Heart left ventricle (tissue), 16 donors: ENCODE measurements around the gene ORMDL3. TPM values are rescaled to one million over a fixed set of nuclear protein-coding genes. Genes with fewer than 3 reads are reported as not detected.

ENCODE experiments used
- ATAC-seq, 4 donors: fragments of 200-7000 bp; cut with Tn5 transposase; one replicate each; pipeline ENCODE4 v1.9.1; 2020 to 2022; ENCODE audit warnings: moderate library complexity in 4 of 4, mild to moderate bottlenecking in 3 of 4, moderate number of reproducible peaks in 1 of 4
- DNase-seq, 5 donors: peaks; one replicate each; pipeline ENCODE4 v3.0.0-alpha.2; 2020
- H3K27ac ChIP-seq, 12 donors: fragments of 200-600 bp; sonication (generic) in 4 of 12; one replicate each; pipeline versions ENCODE4 v1.5.0 to v1.8.0; 2016 to 2022; ENCODE audit warnings: mild to moderate bottlenecking in 2 of 12
- H3K27me3 ChIP-seq, 9 donors: fragments of 200-600 bp; sonication (generic) in 2 of 9; one replicate each; pipeline versions ENCODE4 v1.5.1 to v1.8.0; 2016 to 2022; ENCODE audit warnings: mild to moderate bottlenecking in 3 of 9
- H3K36me3 ChIP-seq, 9 donors: fragments of 200-600 bp; sonication (generic) in 2 of 9; one replicate each; pipeline versions ENCODE4 v1.5.0 to v1.8.0; 2018 to 2022; ENCODE audit warnings: mild to moderate bottlenecking in 2 of 9
- H3K4me1 ChIP-seq, 12 donors: fragments of 200-600 bp; sonication (generic) in 4 of 12; one replicate each; pipeline versions ENCODE4 v1.5.0 to v1.8.0; 2016 to 2022; ENCODE audit warnings: mild to moderate bottlenecking in 3 of 12
- H3K4me3 ChIP-seq, 12 donors: fragments of 200-600 bp; sonication (generic) in 4 of 12; one replicate each; pipeline versions ENCODE4 v1.5.0 to v1.8.0; 2017 to 2022; ENCODE audit warnings: mild to moderate bottlenecking in 9 of 12, moderate library complexity in 4 of 12
- H3K9me3 ChIP-seq, 12 donors: fragments of 200-600 bp; sonication (generic) in 4 of 12; one replicate each; pipeline versions ENCODE4 v1.5.0 to v1.8.0; 2016 to 2022; ENCODE audit warnings: mild to moderate bottlenecking in 1 of 12
- POLR2A ChIP-seq, 2 donors: fragments of 450-650 bp; IDR thresholded peaks; one replicate each; pipeline ENCODE4 v1.6.1; 2017; ENCODE audit warnings: antibody characterized with exemption in 2 of 2, mild to moderate bottlenecking in 2 of 2, moderate library complexity in 2 of 2
- WGBS, 4 donors: extraction: QIAGEN DNeasy Blood & Tissue Kit in 2 of 4; methylation state at CpG; one replicate each; pipeline versions ENCODE4 v1.1.5 to v1.1.7; 2013 to 2018; 5-methylcytosine and 5-hydroxymethylcytosine counted together
- intact Hi-C, 10 donors: fragments of 100-400 bp; cut with DNase I; formaldehyde crosslinking; loops; one replicate each; pipeline versions ENCODE4 v1.11.1 to v1.14.2; 2022
- polyA plus RNA-seq, 2 donors: library from polyadenylated mRNA; stranded (reverse); fragments of 200-250 nt; gene quantifications; one replicate each; pipeline ENCODE4 v1.2.3, GENCODE V29; 2013
- total RNA-seq, 9 donors: library from RNA; depleted of rRNA in 2 of 9; stranded (reverse); fragments of >200 nt in 2 of 9; fragmentation: NEBNext Ultra II Directional in 3 of 9; extraction: Animal tissue kit (Norgen Biotek cat#: 25700) in 3 of 9; gene quantifications; one replicate each; pipeline versions ENCODE4 v1.1.0 to v1.2.4, GENCODE V29; 2016 to 2023
- TF ChIP-seq, protein P1 (sequence below), 12 donors: fragments of 200-600 bp; sonication (generic) in 4 of 12; IDR thresholded peaks; one replicate each; pipeline versions ENCODE4 v1.5.0 to v1.8.0; 2018 to 2022; ENCODE audit warnings: antibody characterized with exemption in 12 of 12, mild to moderate bottlenecking in 5 of 12
- donor health status: ischemic (EF 13 %, LVEDD 7.1; RV severe dilation, severe dysfunction).
- donor health status: healthy with polysubstance abuse.
- donor health status: DM: no; HTN: yes; CAD: no.
- donor health status: DM: no; HTN: no; CAD: no.
- donor health status: ischemic (EF 25% LVEDD 6.9; RV normal size, moderate dysfunction).
- donor health status: ischemic (EF 25% LVEDD 5.7; RV mildly dilated, moderate dysfunction).
- donor health status: healthy.
- donor health status: DM: yes; HTN: yes; CAD: no.
- donor health status: ischemic (EF 35%, LVEDD 5.7; RV mildly dilated, moderate dysfunction).
- donor health status: nonischemic (EF 11% LVEDD 7.7; RV severe dilation, severe dysfunction).
- donor health status: DM: yes; HTN: yes; CAD: no.
- donor health status: PGD.
- donor health status: ischemic (EF 29% LVEDD 5.4; RV normal size, mild dysfunction).
- donor health status: nonischemic (EF 23%, LVEDD 6.1; RV moderate dilation, normal function).

The ORMDL3 gene
- total and polyA plus RNA-seq, 11 donors, result 40.0 to 111 (median 59.2) TPM

DNA sequence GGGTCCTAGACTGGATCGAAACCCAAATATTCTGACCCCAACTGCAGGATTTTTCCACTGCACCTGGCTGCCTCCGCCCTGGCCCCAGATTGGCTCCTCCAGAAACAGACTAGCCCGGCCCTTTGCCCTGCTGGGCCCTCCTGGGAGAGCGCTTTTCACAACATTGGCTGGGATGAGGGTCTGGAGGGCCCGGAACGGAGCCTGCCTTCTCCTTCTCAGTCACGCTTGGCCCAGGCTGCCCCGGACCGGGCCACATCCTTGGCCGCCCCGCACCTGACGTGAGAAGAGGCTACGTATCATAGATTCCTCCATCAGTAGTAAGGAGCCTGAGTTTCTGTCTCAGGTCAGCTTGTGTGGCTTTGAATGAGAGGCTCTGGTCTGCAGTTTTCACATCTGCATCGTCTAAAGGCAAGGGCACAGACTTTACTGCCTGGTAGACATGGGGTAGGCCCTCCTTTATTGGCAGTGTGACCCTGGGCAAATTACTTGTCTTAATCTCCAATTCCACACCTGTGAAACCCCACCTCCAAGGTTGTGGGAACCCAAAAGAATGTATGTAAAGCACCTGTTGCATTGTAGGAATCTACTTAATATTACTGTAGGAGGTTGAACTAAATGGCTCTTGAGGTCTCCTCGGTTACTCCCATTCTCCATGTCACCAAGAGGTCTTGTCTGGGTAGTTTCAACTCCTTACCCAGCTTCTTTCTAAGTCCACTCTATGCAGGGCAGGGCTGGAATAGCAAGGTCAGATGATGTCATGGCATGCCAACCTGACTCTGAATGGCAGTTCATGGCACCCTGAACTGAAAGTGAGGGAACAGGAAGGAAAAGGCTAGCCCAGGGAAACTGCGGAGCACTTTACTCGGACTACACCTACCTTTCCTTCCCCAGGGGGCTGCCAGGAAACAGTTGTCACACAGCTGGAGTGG, 792 bp upstream of the ORMDL3 start:
- DNase-seq, result peak; percentile 43 to 73 (median 54)
- TF ChIP-seq, protein P1, sequence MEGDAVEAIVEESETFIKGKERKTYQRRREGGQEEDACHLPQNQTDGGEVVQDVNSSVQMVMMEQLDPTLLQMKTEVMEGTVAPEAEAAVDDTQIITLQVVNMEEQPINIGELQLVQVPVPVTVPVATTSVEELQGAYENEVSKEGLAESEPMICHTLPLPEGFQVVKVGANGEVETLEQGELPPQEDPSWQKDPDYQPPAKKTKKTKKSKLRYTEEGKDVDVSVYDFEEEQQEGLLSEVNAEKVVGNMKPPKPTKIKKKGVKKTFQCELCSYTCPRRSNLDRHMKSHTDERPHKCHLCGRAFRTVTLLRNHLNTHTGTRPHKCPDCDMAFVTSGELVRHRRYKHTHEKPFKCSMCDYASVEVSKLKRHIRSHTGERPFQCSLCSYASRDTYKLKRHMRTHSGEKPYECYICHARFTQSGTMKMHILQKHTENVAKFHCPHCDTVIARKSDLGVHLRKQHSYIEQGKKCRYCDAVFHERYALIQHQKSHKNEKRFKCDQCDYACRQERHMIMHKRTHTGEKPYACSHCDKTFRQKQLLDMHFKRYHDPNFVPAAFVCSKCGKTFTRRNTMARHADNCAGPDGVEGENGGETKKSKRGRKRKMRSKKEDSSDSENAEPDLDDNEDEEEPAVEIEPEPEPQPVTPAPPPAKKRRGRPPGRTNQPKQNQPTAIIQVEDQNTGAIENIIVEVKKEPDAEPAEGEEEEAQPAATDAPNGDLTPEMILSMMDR (IDR thresholded peaks at IDR 0.05), result no peak
- ATAC-seq, result peak; percentile 35 to 70 (median 50)
- H3K27me3 ChIP-seq, result no peaks in the 10 kb centered on the region
- H3K4me3 ChIP-seq, result peak overlapping the region; percentile 59 to 96 (median 78)
- H3K27ac ChIP-seq, result peak overlapping the region; percentile 91 to 98 (median 96)
- H3K4me1 ChIP-seq, result peaks cover 6 to 60% (median 49%) of the 10 kb centered on the region in 12 donors
- intact Hi-C loops, result loop anchor here in 7 of 10 donors (1.0 to 10.0 kb wide), 6 partner anchors 25 to 63 kb away; partner anchors contain the start of genes PSMD3 (in 3 of the 7), IKZF3 (in 1 of the 7) and ZPBP2 (in 1 of the 7)
- H3K9me3 ChIP-seq, result no peaks in the 10 kb centered on the region
- H3K36me3 ChIP-seq, result peaks cover 0 to 11% (median 8%) of the 10 kb centered on the region in 9 donors
- 15 to 22% (median 16%) methylated on average over 15 to 17 of the region's 17 CpGs for WGBS, 4 donors

DNA sequence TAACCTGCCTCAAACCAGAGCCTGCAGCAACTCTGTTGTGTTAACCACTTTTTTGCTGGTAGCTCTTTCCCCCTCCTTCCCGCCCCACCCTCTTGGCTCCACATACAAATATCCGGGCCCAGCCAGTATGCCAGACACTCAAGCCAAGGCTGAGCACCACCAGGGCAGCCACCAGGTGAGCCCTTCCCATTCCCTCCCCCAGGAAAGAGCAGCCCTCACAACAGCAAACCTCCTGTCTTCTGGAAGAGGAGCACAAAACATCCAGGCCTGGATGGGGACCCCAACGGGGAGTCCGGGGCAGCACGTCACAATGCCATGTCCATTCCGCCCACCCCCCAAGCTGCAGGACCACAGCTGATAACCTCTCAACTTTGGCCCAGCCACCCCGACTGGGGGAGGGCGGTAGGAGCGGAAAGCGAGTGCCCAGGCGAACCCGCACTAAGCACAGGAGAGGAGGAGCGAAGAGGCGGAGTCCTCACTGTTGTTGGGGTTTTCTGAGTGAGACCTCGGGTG, 757 bp downstream of the ORMDL3 start:
- peak in 4 of 5 donors; percentile 33 to 48 (median 40) for DNase-seq
- H3K27me3 ChIP-seq, result no peaks in the 10 kb centered on the region
- no peak for TF ChIP-seq POLR2A (IDR thresholded peaks at IDR 0.05)
- TF ChIP-seq, protein P1 (IDR thresholded peaks at IDR 0.05), result no peak
- 3 to 13% (median 3%) methylated on average over 3 to 15 of the region's 15 CpGs for WGBS, 4 donors
- peaks cover 6 to 75% (median 49%) of the 10 kb centered on the region in 12 donors for H3K4me1 ChIP-seq
- H3K36me3 ChIP-seq, result peaks cover 0 to 26% (median 24%) of the 10 kb centered on the region in 9 donors
- no peaks in the 10 kb centered on the region for H3K9me3 ChIP-seq
- peak in 2 of 4 donors; percentile 7 to 10 for ATAC-seq
- peak overlapping the region; percentile 59 to 96 (median 78) for H3K4me3 ChIP-seq
- intact Hi-C loops, result loop anchor here in 4 of 10 donors (1.0 to 10.0 kb wide), 6 partner anchors 27 to 62 kb away; partner anchors contain the start of genes PSMD3 (in 2 of the 4), IKZF3 (in 1 of the 4) and ZPBP2 (in 1 of the 4)
- H3K27ac ChIP-seq, result peak overlapping the region in 11 of 12 donors; percentile 79 to 98 (median 95)

DNA sequence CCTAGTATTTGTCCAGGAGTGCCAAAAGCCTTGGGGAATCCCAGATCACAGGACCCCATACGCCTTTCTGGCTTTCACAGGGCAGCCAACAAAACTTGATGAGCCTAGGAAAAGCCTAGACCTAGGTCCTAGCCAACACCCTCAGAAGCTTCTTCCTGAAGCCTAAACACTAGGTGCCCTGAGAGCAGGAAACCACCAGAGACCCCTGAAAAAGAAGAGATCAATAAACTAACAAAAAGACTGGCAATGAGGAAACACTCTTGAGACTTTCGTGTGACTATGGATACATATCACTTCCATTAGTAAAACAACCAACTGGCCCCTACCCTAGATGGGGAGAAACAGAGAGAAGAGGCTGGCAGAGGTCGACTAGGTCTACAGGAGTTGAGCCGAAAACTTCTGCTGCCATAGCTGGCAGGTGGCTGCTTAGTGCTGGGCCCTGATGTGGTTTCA, 1.2 kb downstream of the ORMDL3 start:
- peak overlapping the region in 7 of 12 donors; percentile 29 to 98 (median 96) for H3K27ac ChIP-seq
- H3K36me3 ChIP-seq, result peaks cover 0 to 31% (median 29%) of the 10 kb centered on the region in 9 donors
- no peaks in the 10 kb centered on the region for H3K9me3 ChIP-seq
- peaks cover 6 to 80% (median 49%) of the 10 kb centered on the region in 12 donors for H3K4me1 ChIP-seq
- no peak for ATAC-seq
- H3K4me3 ChIP-seq, result peak overlapping the region in 10 of 12 donors; percentile 62 to 96 (median 80)
- intact Hi-C loops, result loop anchor here in 3 of 10 donors (1.0 to 10.0 kb wide), 4 partner anchors 33 to 61 kb away; partner anchors contain the start of genes IKZF3 (in 1 of the 3), PSMD3 (in 1 of the 3) and ZPBP2 (in 1 of the 3)
- 31 to 50% (median 41%) methylated on average over 4 of the region's 4 CpGs for WGBS, 4 donors
- DNase-seq, result no peak
- H3K27me3 ChIP-seq, result no peaks in the 10 kb centered on the region
- TF ChIP-seq POLR2A (IDR thresholded peaks at IDR 0.05), result no peak
- TF ChIP-seq, protein P1 (IDR thresholded peaks at IDR 0.05), result no peak
